Lower leg skin (tissue), 4 donors: ENCODE data around the gene TGFB2. TPM values are rescaled to one million over a fixed set of nuclear protein-coding genes. Genes with fewer than 3 reads are reported as not detected.

ENCODE experiments used
- DNase-seq, 2 donors: peaks; one replicate each; pipeline ENCODE4 v3.0.0-alpha.2; 2019; ENCODE audit warnings: low spot score in 2 of 2
- H3K4me3 ChIP-seq: fragments of 200-600 bp; sonication (generic); 2 replicates; pipeline ENCODE4 v1.5.1; 2017; ENCODE audit warnings: mild to moderate bottlenecking, low read depth; ENCODE audit not compliant: poor library complexity, severe bottlenecking
- POLR2A ChIP-seq, 2 donors: fragments of 450-650 bp; IDR thresholded peaks; one replicate each; pipeline ENCODE4 v1.6.1; 2016 to 2017; ENCODE audit warnings: antibody characterized with exemption in 2 of 2, mild to moderate bottlenecking in 1 of 2, moderate library complexity in 1 of 2
- WGBS, 2 donors: methylation state at CpG; one replicate each; pipeline ENCODE4 v1.1.5; 2018; 5-methylcytosine and 5-hydroxymethylcytosine counted together
- intact Hi-C: fragments of 100-400 bp; cut with DNase I; formaldehyde crosslinking; loops from one replicate; pipeline ENCODE4 v1.15.0; 2023; ENCODE audit warnings: low total_unique reads
- total RNA-seq, 4 donors: library from RNA; depleted of rRNA; stranded (reverse); fragments of >200 nt; gene quantifications; one replicate each; pipeline ENCODE4 v1.1.0, GENCODE V29; 2016
- TF ChIP-seq, protein P1 (sequence below), 3 donors: fragments of 450-650 bp; IDR thresholded peaks; one replicate each; pipeline ENCODE4 v1.5.1; 2016; ENCODE audit warnings: antibody characterized with exemption in 3 of 3, mild to moderate bottlenecking in 3 of 3, moderate library complexity in 2 of 3

The TGFB2 gene
- total RNA-seq, 4 donors from 2014 or later, result 0.55 to 2.9 (median 1.8) TPM

DNA sequence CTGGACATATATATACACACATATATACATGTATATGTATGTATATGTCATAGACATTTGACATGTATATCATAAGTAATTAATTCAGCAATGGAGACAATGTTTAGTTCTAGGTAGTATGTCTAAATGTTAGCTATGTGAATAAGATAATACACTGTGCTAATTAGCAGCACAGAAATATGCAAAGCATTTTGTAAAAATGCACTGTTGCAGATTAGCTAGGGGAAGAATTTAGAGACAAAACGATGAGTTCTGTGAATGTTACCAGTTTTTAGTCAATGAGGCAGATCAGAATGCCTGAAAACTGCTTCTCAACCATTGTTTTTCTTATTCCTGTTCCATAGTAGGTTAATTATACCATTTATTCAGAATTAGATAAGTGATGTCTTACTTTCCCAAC, 86.3 kb downstream of the TGFB2 start:
- TF ChIP-seq POLR2A (IDR thresholded peaks at IDR 0.05), result no peak
- TF ChIP-seq, protein P1, sequence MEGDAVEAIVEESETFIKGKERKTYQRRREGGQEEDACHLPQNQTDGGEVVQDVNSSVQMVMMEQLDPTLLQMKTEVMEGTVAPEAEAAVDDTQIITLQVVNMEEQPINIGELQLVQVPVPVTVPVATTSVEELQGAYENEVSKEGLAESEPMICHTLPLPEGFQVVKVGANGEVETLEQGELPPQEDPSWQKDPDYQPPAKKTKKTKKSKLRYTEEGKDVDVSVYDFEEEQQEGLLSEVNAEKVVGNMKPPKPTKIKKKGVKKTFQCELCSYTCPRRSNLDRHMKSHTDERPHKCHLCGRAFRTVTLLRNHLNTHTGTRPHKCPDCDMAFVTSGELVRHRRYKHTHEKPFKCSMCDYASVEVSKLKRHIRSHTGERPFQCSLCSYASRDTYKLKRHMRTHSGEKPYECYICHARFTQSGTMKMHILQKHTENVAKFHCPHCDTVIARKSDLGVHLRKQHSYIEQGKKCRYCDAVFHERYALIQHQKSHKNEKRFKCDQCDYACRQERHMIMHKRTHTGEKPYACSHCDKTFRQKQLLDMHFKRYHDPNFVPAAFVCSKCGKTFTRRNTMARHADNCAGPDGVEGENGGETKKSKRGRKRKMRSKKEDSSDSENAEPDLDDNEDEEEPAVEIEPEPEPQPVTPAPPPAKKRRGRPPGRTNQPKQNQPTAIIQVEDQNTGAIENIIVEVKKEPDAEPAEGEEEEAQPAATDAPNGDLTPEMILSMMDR (IDR thresholded peaks at IDR 0.05), result no peak
- intact Hi-C loops, result no loop called here
- no peak for DNase-seq
- no peak overlapping the region for H3K4me3 ChIP-seq
- WGBS, 2 donors, result 78 to 79% methylated on average over 1 of the region's 1 CpG

DNA sequence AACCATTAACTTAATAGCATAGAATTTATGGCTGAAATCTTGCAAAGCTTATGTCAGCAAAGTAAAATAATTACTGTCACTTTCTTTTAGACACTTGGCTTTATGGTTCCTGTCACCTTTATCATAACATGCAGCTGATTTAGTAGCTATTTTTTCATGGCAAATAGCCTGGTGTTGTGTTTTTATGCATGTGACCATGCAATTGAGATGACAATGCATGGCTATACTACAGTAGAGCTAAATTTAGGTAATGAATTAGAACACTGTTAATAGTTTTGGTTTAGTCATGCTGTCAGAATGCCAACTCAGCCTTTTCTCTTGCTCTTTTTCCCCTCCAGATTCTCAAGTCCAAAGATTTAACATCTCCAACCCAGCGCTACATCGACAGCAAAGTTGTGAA, 88.6 kb downstream of the TGFB2 start:
- intact Hi-C loops, result no loop called here
- WGBS, 2 donors, result 91 to 95% methylated on average over 2 of the region's 2 CpGs

DNA sequence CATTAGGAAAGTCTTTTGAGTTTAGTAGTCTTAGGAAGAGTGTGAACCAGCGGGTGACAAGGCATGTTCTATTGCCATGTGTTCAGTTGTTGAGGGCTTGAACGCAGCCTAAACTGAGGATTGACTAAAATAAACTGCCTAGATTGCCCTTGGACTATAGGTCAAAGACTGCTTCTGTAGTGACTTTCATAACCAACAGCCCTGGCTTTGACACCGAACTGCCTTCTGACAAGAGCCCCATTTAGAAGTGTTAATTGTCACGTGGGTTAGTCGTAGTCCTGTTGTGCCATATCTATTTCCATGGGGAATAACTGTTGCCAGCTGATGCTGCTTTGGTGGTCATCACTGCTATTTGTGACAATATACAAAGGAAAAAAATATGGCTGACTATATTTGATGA, 90.4 kb downstream of the TGFB2 start:
- no peak for DNase-seq
- TF ChIP-seq, protein P1 (IDR thresholded peaks at IDR 0.05), result no peak
- TF ChIP-seq POLR2A (IDR thresholded peaks at IDR 0.05), result no peak
- intact Hi-C loops, result no loop called here
- 87 to 90% methylated on average over 5 of the region's 5 CpGs for WGBS, 2 donors
- no peak overlapping the region for H3K4me3 ChIP-seq

More for the DNA sequence above, 88.6 kb downstream of the TGFB2 start:
- H3K4me3 ChIP-seq, result no peak overlapping the region
- DNase-seq, result no peak
- no peak for TF ChIP-seq POLR2A (IDR thresholded peaks at IDR 0.05)
- TF ChIP-seq, protein P1 (IDR thresholded peaks at IDR 0.05), result no peak

DNA sequence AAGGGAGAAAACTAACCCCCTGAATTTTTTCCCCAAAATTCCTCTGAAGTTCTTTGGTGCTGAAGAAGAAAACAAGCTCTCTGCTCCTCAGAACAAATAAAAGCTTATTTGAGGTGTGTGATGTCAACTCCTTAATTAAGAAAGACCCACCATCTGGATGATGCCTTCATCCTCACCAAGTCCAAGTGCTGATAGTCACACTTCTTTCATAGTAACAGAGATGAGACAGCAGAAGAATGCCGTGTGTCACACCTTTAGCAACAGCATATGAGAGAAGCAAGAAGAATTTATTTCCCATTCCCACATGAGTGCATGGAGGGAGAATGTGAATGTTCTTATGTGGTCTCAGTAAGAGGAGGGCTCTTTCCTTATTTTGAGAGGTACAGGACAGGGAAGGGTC, 91.2 kb downstream of the TGFB2 start:
- intact Hi-C loops, result no loop called here
- whole genome bisulfite sequencing, 2 donors, result 96 to 100% methylated on average over 1 of the region's 1 CpG
- no peak overlapping the region for H3K4me3 ChIP-seq
- DNase-seq, result no peak
- TF ChIP-seq POLR2A (IDR thresholded peaks at IDR 0.05), result no peak
- TF ChIP-seq, protein P1 (IDR thresholded peaks at IDR 0.05), result no peak

DNA sequence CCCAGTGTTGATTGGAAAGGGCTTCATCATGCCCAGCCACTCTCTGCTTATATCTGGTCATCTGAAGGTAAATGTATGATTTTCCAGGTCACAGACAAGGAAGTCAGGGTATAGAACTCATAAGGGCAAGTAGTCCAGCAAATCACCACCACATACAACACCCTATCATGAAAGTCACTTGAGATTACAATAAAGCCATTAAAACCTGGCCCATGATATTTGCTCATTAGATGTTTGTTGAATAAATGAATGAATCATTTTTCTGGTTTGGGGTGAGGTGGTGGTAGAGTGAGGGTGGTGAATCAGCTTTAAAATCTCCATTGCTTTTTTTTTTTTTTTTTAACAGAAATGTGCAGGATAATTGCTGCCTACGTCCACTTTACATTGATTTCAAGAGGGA, 91.9 kb downstream of the TGFB2 start:
- intact Hi-C loops, result no loop called here
- H3K4me3 ChIP-seq, result no peak overlapping the region
- WGBS, 2 donors, result 98 to 100% methylated on average over 1 of the region's 1 CpG
- DNase-seq, result no peak
- TF ChIP-seq POLR2A (IDR thresholded peaks at IDR 0.05), result no peak
- TF ChIP-seq, protein P1 (IDR thresholded peaks at IDR 0.05), result no peak

DNA sequence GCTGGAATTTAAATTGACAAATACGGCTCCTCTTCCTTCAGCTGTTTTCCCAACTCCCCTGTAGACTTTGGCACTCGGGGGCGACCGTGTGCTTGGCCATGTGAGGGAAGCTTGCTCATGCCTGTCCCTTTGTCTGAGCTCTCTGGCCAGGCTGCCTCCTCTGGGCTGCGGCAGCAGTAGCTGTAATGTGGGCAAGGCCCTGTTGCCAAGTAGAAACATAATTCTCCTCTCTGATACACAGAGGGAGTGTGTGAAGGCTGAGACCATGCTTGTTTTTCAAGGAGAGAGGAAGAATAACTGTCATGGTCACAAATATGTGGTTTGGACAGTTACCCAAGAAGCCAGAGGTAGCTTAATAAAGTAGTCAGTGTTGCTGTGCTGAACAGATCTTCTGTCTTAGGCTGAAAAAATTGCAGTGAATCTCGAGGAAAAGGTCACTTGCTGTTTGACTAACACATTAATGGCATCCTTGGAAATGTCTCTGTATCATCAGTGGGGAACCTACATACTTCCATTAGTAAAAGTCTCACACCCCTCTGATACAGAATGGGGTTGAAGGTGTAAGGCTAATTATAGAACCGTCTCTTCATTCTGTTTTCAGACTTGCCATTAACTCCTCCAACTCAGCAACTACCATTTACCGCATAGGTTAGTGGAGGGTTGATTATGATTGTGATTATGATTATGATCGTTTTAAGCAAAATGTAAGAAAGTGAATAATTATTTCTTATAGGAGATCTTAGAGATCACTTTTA, 94.6 kb downstream of the TGFB2 start:
- H3K4me3 ChIP-seq, result no peak overlapping the region
- TF ChIP-seq, protein P1 (IDR thresholded peaks at IDR 0.05), result no peak
- TF ChIP-seq POLR2A (IDR thresholded peaks at IDR 0.05), result no peak
- no peak for DNase-seq
- intact Hi-C loops, result no loop called here
- 75% methylated on average over 9 of the region's 9 CpGs for WGBS, 2 donors
